Measurements from ENCODE around the gene CRABP2. TPM values are rescaled to one million over a fixed set of nuclear protein-coding genes. Genes with fewer than 3 reads are reported as not detected.
A peak's percentile ranks its signal among the peaks of the same experiment; 100 is the strongest.

Gene CRABP2
- total RNA-seq, 6 donors from 2014 or later = 0.76 to 8.1 (median 3.9) TPM; not detected in 1

DNA sequence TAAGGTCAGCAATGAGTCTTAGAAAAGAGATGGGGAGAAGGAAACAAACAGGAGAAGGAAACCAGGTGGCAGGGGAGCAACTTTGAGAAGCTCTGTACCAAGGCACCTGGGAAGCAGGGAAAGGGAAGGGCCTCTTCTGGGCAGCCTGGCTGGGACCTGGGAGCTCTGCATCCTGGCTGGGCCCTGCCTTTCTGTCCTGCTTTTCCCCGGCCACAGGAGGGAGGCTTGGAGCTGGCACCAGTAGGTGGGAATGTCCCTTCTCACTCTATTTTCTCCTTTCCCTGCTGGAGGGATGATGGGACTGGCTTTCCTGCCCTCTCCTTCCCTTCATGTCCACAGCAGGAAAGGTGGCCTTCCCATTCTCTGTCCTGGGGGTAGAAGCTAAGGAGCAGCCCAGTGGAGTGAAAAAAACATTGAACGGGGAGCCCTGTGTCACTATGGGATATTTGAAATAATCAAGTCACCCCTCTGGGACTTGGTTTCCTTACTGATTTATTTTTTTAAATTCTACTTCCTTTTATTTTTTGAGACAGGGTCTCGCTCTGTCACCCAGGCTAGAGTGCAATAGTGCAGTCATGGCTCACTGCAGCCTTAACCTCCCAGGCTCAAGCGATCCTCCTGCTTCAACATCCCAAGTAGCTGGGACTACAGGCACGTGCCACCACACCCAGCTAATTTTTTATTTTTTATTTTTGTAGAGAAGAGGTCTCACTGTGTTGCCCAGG is 23.1 kb downstream of the CRABP2 start:
- no peak for TF ChIP-seq EP300 (IDR thresholded peaks at IDR 0.05)
- no peak for TF ChIP-seq POLR2AphosphoS5 (IDR thresholded peaks at IDR 0.05)
- TF ChIP-seq POLR2A (IDR thresholded peaks at IDR 0.05) = no peak
- no peak for TF ChIP-seq CTCF (IDR thresholded peaks at IDR 0.05)
- H3K9me3 ChIP-seq = no peaks in the 10 kb centered on the region
- no peaks in the 10 kb centered on the region for H3K36me3 ChIP-seq
- no peak overlapping the region for H3K4me3 ChIP-seq
- H3K4me1 ChIP-seq = peaks cover 6 to 10% (median 9%) of the 10 kb centered on the region in 4 donors
- no peak overlapping the region for H3K27ac ChIP-seq
- DNase-seq = no peak
- no peak for ATAC-seq (ENCODE audit: low FRiP score in 2 of 2)
- H3K27me3 ChIP-seq = peaks cover 0 to 7% (median 2%) of the 10 kb centered on the region in 4 donors
- 69 to 70% methylated on average over 5 of the region's 5 CpGs for WGBS, 2 donors

DNA sequence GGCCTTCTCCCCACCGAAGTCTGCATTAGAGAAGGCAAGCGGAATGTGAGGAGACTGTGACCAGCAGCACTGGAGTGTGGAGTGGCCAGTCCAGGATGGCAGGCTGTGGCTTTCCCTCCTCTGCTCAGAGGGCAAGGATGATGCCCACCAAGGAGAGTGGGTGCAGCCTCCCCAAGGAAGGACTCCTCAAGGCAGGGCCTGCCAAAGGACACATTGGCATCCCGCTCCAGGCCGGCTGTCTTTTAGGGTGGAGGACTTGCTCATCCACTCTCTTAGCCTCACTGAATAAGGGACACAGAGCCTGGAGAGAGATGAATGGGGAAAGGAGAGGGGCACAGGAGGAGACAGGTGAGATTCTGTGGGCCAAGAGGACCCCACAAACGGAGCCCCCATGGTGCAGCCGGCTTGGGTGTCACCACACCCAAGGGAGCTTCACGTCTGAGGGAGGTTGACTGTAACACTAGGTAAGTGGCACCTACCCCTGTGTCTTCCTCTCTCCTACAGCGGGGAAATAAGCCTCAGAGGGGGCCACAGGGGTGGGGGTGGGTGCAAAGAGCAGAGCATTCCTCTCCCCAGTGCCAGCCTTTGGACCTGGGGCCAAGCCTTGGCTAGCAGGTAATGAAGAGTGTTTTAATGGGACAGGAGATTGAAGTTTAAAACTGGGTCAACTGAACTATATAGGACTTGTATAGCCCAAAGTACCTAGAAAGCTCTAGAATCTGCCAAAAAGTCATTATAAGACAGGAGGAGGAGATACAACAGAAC is 24.0 kb downstream of the CRABP2 start:
- Histone ChIP-seq H3K4me3 (no peak overlapping the region), H3K27me3 (peaks cover 0 to 13% (median 7%) of the 10 kb centered on the region in 4 donors), H3K27ac (no peak overlapping the region), H3K4me1 (peaks cover 13 to 19% (median 15%) of the 10 kb centered on the region in 4 donors), H3K36me3 (no peaks in the 10 kb centered on the region), H3K9me3 (no peaks in the 10 kb centered on the region)
- TF ChIP-seq POLR2AphosphoS5 (IDR thresholded peaks at IDR 0.05) (no peak), CTCF (IDR thresholded peaks at IDR 0.05) (no peak), EP300 (IDR thresholded peaks at IDR 0.05) (no peak), POLR2A (IDR thresholded peaks at IDR 0.05) (no peak)
- 75 to 80% methylated on average over 7 to 8 of the region's 8 CpGs for WGBS, 2 donors
- ATAC-seq (ENCODE audit: low FRiP score in 2 of 2) (no peak), DNase-seq (no peak)

- no peaks in the 10 kb centered on the region for H3K9me3 ChIP-seq
- ATAC-seq (ENCODE audit: low FRiP score in 2 of 2) (no peak), DNase-seq (no peak)
- peaks cover 0 to 20% (median 8%) of the 10 kb centered on the region in 4 donors for H3K27me3 ChIP-seq
- H3K27ac ChIP-seq = no peak overlapping the region
- WGBS, 2 donors = 52 to 64% methylated on average over 2 of the region's 2 CpGs
- H3K4me1 ChIP-seq = peaks cover 13 to 25% (median 19%) of the 10 kb centered on the region in 4 donors
- H3K36me3 ChIP-seq = peaks cover 0 to 1% (median 0%) of the 10 kb centered on the region in 4 donors
- H3K4me3 ChIP-seq = no peak overlapping the region
- no peak for TF ChIP-seq EP300 (IDR thresholded peaks at IDR 0.05)
Measured at GRCh38 chr1:156680056-156680455, 25.3 kb downstream of the CRABP2 start.

DNA sequence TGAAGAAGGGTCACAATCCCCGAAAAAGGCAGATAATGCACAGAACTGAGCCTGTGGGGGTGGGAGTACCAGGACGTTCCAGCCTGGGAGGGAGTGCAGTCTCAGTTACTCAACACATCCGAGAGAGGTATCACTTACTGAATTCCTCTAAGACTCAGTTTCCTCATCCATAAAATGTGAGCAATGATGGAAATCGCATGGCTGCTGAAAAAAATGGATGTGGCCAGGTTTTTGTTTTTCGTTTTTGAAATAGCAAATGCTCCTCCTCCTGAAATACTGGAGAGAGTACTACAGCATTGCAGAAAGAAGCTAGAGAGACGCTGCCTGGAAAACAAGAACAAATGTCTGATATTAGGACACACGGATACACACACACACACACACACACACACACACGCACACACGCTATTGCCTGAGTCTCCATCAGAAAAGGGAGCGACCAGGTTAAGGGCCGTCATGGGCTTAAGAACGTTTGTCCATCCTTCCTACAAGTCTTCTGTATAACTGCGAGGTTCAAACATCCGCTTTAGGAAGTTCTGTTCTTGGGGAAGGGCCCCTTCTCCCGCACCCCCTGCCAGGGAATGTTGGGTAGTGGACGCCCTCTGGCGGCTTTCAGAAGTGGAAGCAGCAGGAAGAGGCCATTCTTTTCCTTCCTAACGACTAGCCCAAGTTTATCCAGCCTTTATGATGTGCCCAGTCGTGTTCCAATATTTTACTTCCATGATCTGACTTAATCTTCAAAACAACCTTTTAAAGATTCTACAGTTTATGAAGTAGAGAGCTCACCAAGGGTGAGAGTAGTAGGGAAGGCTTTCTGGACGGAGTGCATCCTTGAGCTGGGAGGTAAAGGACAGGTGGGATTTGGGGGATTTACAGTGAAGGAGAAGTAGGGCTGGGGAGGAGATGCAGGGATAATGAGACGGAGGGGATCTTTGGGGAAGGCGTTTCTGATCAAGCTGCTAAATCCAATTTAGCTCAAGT is 27.5 kb downstream of the CRABP2 start:
- H3K27me3 ChIP-seq = peaks cover 0 to 20% (median 8%) of the 10 kb centered on the region in 4 donors
- H3K36me3 ChIP-seq = peaks cover 0 to 22% (median 0%) of the 10 kb centered on the region in 4 donors
- peak overlapping the region; percentile 82 to 91 (median 87) for H3K27ac ChIP-seq
- H3K4me3 ChIP-seq = peak overlapping the region; percentile 55 to 74 (median 64)
- H3K4me1 ChIP-seq = peaks cover 17 to 38% (median 31%) of the 10 kb centered on the region in 4 donors
- DNase-seq (peak in 1 of 2 donors; percentile 49), ATAC-seq (ENCODE audit: low FRiP score in 2 of 2) (peak; percentile 39 to 87)
- no peaks in the 10 kb centered on the region for H3K9me3 ChIP-seq
- WGBS, 2 donors = 6% methylated on average over 22 of the region's 22 CpGs
- TF ChIP-seq CTCF (IDR thresholded peaks at IDR 0.05) (peak; percentile 63 to 84 (median 76)), POLR2AphosphoS5 (IDR thresholded peaks at IDR 0.05) (no peak), POLR2A (IDR thresholded peaks at IDR 0.05) (no peak), EP300 (IDR thresholded peaks at IDR 0.05) (no peak)

Measured in upper lobe of left lung (tissue), 6 donors.